ENCODE results near the gene IPO4.
A peak's percentile ranks its signal among the peaks of the same experiment; 100 is the strongest.

GRCh38 chr14:24215495-24216344 lies 27.1 kb upstream of the IPO4 start, which contains the start of gene MDP1:
- TF ChIP-seq ETS1 (conservative IDR thresholded peaks at IDR 0.05; ENCODE audit: control insufficient read depth, low read depth, low read length) (no peak), ARHGAP35 (IDR thresholded peaks at IDR 0.05; ENCODE audit: partially characterized antibody) (no peak), MXD1 (CRISPR knock-in tag; IDR thresholded peaks at IDR 0.05; ENCODE audit: borderline replicate concordance, poor library complexity, severe bottlenecking) (no peak), HCFC1 (IDR thresholded peaks at IDR 0.05; ENCODE audit: low read depth, low read length) (peak; percentile 75), EP300 (IDR thresholded peaks at IDR 0.05; ENCODE audit: low read length) (peak; percentile 38; the same call in 1 of the 2 replicates), TCF7L2 (IDR thresholded peaks at IDR 0.05; ENCODE audit: low read depth, low read length) (no peak), STAT5A (IDR thresholded peaks at IDR 0.05; ENCODE audit: borderline replicate concordance, low read length) (peak; percentile 18; the same call in 1 of the 2 replicates), TEAD4 (IDR thresholded peaks at IDR 0.05; ENCODE audit: low read length) (0 out of 2 replicates have a peak, but pooled peaks have one; percentile 19), TEAD4 (CRISPR knock-in tag; IDR thresholded peaks at IDR 0.05; ENCODE audit: borderline replicate concordance) (no peak), ZNF239 (CRISPR knock-in tag; IDR thresholded peaks at IDR 0.05) (no peak), ZFPM2 (CRISPR knock-in tag; IDR thresholded peaks at IDR 0.05) (no peak), RBM34 (IDR thresholded peaks at IDR 0.05; ENCODE audit: borderline replicate concordance, insufficient read depth, low read length) (no peak)
